Neural cell (in vitro differentiated cells): ENCODE data around the gene PLEKHF1.

ENCODE experiments used
- EP300 ChIP-seq: fragments of 450-650 bp; conservative IDR thresholded peaks from 2 replicates; pipeline ENCODE4 v1.6.1; 2014; ENCODE audit warnings: antibody characterized with exemption, mild to moderate bottlenecking, moderate library complexity; ENCODE audit not compliant: poor library complexity, severe bottlenecking
- EZH2 ChIP-seq: fragments of 200-600, 300-800 bp; shearing (Covaris generic), sonication (generic); IDR thresholded peaks from 2 replicates; pipeline ENCODE4 v1.6.1; 2014; ENCODE audit warnings: antibody characterized with exemption, low read length, borderline replicate concordance, mild to moderate bottlenecking; ENCODE audit not compliant: insufficient read depth, poor library complexity, severe bottlenecking
- POLR2AphosphoS5 ChIP-seq: IDR thresholded peaks from 2 replicates; pipeline ENCODE4 v1.6.1; 2012
- SMC3 ChIP-seq: fragments of 450-650 bp; conservative IDR thresholded peaks from 2 replicates; pipeline ENCODE4 v1.6.1; 2014; ENCODE audit warnings: antibody characterized with exemption, mild to moderate bottlenecking, moderate library complexity; ENCODE audit not compliant: poor library complexity
- TF ChIP-seq, protein P1 (sequence below): IDR thresholded peaks from 2 replicates; pipeline ENCODE4 v1.6.1; 2012; ENCODE audit warnings: borderline replicate concordance
- TF ChIP-seq, protein P2 (sequence below): fragments of 450-650 bp; IDR thresholded peaks from 2 replicates; pipeline ENCODE4 v1.5.1; 2014; ENCODE audit warnings: antibody characterized with exemption, mild to moderate bottlenecking, moderate library complexity; ENCODE audit not compliant: poor library complexity, severe bottlenecking

DNA sequence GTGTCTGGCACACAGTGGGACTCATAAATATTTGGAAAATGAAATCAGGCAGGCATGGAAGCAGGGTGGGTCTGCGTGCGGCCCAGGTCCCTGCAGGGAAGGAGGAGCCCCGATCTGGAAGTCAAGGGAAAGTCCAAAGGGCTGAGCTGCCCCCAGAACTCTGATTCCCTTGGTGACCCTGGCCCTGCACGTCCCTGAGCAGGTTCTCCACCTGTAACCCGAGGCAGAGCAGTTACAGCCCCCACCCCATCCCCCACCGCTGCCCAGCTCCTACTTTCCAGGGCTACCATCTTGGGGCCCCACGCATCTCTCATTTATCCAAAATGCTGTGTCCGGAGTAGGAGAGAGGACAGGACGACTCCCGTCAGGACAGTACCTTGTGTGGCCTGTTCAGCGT is 2.1 kb downstream of the PLEKHF1 start:
- TF ChIP-seq, protein P1, sequence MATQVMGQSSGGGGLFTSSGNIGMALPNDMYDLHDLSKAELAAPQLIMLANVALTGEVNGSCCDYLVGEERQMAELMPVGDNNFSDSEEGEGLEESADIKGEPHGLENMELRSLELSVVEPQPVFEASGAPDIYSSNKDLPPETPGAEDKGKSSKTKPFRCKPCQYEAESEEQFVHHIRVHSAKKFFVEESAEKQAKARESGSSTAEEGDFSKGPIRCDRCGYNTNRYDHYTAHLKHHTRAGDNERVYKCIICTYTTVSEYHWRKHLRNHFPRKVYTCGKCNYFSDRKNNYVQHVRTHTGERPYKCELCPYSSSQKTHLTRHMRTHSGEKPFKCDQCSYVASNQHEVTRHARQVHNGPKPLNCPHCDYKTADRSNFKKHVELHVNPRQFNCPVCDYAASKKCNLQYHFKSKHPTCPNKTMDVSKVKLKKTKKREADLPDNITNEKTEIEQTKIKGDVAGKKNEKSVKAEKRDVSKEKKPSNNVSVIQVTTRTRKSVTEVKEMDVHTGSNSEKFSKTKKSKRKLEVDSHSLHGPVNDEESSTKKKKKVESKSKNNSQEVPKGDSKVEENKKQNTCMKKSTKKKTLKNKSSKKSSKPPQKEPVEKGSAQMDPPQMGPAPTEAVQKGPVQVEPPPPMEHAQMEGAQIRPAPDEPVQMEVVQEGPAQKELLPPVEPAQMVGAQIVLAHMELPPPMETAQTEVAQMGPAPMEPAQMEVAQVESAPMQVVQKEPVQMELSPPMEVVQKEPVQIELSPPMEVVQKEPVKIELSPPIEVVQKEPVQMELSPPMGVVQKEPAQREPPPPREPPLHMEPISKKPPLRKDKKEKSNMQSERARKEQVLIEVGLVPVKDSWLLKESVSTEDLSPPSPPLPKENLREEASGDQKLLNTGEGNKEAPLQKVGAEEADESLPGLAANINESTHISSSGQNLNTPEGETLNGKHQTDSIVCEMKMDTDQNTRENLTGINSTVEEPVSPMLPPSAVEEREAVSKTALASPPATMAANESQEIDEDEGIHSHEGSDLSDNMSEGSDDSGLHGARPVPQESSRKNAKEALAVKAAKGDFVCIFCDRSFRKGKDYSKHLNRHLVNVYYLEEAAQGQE, result no peak
- TF ChIP-seq, protein P2, sequence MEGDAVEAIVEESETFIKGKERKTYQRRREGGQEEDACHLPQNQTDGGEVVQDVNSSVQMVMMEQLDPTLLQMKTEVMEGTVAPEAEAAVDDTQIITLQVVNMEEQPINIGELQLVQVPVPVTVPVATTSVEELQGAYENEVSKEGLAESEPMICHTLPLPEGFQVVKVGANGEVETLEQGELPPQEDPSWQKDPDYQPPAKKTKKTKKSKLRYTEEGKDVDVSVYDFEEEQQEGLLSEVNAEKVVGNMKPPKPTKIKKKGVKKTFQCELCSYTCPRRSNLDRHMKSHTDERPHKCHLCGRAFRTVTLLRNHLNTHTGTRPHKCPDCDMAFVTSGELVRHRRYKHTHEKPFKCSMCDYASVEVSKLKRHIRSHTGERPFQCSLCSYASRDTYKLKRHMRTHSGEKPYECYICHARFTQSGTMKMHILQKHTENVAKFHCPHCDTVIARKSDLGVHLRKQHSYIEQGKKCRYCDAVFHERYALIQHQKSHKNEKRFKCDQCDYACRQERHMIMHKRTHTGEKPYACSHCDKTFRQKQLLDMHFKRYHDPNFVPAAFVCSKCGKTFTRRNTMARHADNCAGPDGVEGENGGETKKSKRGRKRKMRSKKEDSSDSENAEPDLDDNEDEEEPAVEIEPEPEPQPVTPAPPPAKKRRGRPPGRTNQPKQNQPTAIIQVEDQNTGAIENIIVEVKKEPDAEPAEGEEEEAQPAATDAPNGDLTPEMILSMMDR, result no peak
- no peak for TF ChIP-seq EP300
- no peak for TF ChIP-seq POLR2AphosphoS5
- TF ChIP-seq EZH2, result no peak
- no peak for TF ChIP-seq SMC3
